Measurements from ENCODE around the gene NDUFB3.

The NDUFB3 gene

DNA sequence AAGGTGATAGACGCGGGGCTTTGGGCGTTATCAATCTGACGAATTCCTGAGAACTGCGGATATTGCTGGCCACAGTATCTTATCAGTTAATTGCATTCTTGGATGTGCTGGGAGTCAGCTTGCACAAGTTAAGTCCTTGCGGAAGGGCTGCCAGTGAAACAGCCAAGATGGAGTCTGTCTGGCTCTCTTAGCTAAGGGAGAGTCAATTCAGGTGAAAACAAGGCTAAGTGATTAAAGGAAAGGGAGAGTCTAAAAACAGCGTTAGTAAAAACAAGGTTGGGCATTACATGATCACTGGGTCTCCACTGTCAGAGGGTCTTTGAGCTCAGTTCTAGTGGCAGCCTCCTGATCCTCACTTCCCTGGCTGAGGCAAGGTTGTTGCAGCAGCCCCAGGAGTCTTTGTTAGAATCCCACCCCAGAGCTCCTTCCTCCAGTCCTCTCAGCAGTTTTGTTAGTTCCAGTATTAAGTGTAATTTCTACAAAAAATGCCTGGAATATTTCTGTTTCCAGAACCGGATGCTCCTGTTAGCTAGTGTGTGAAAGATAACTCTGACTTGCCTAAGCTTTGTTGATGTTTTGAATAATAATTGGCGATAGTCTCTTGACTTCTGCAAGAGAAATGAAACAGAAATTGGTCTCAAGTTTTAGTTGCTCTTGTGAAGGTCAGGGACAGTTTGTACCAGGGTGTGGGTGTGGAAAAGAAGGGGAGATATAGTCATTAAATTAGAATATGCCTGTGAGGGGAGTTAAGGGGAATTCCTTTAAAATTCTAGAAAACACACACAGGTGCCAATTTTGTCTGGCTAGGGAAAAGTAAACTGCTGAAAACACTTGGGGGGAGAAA is 54.7 kb downstream of the NDUFB3 start:
- H3K36me3 ChIP-seq (ENCODE audit: control insufficient read depth, insufficient read depth, low read length) = no peaks in the 10 kb centered on the region
- no peaks in the 10 kb centered on the region for H3K27me3 ChIP-seq (ENCODE audit: insufficient read depth, low read length, poor library complexity)
- H3K79me1 ChIP-seq (ENCODE audit: low read length) = no peaks in the 10 kb centered on the region
- H2AK5ac ChIP-seq (ENCODE audit: low read length) = no peak overlapping the region
- peak overlapping the region; percentile 90 for H2BK120ac ChIP-seq (ENCODE audit: low read depth, low read length)
- peak; percentile 95 for DNase-seq
- H3K23ac ChIP-seq (ENCODE audit: low read length) = no peak overlapping the region
- peak overlapping the region; percentile 8 for H3K9ac ChIP-seq (ENCODE audit: low read length)
- H3K4me3 ChIP-seq (ENCODE audit: low read length) = no peak overlapping the region
- no peak overlapping the region for H4K5ac ChIP-seq (ENCODE audit: low read length)
- peak overlapping the region; percentile 92 for H3K27ac ChIP-seq (ENCODE audit: low read depth, low read length)
- H3K4me2 ChIP-seq (ENCODE audit: low read length) = no peak overlapping the region
- H4K8ac ChIP-seq (ENCODE audit: low read depth, low read length) = no peak overlapping the region
- H2BK15ac ChIP-seq (replicated peaks; ENCODE audit: low read depth) = peak overlapping the region; percentile 61
- H3K4ac ChIP-seq (ENCODE audit: low read depth, low read length) = peak overlapping the region; percentile 84
- no CpG with 5 or more reads among the region's 9 CpGs for WGBS (ENCODE audit: extremely low coverage, insufficient coverage, low lambda C conversion rate)
- peak overlapping the region; percentile 79 for H3K56ac ChIP-seq (ENCODE audit: low read length)
- H3K4me1 ChIP-seq (ENCODE audit: control insufficient read depth, low read depth, low read length) = peaks cover 37% of the 10 kb centered on the region
- H3K79me2 ChIP-seq (ENCODE audit: control insufficient read depth, insufficient read depth, low read length) = no peaks in the 10 kb centered on the region
- H2BK5ac ChIP-seq (ENCODE audit: low read length) = peak overlapping the region; percentile 94
- H3K18ac ChIP-seq (ENCODE audit: low read length) = peak overlapping the region; percentile 99

DNA sequence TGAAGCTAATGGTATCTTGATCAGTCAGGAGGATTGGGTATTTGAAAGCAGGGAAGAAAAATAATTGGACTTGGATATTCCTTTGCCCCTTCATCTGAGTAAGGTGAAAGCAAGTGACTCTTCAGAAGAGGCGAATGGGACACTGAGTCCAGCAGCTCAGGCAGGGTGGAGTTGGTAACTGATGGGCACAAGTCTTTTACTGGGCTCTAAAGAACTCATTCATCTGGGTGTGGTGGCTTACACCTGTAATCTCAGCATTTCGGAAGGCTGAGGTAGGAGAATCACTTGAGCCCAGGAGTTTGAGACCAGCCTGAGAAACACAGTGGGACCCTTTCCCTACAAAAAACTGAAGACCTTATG is 55.3 kb downstream of the NDUFB3 start:
- peak overlapping the region; percentile 41 for H3K4ac ChIP-seq (ENCODE audit: low read depth, low read length)
- no peak overlapping the region for H2BK15ac ChIP-seq (replicated peaks; ENCODE audit: low read depth)
- no peak overlapping the region for H3K23ac ChIP-seq (ENCODE audit: low read length)
- H3K56ac ChIP-seq (ENCODE audit: low read length) = peak overlapping the region; percentile 79
- peak overlapping the region; percentile 94 for H2BK5ac ChIP-seq (ENCODE audit: low read length)
- H3K79me1 ChIP-seq (ENCODE audit: low read length) = no peaks in the 10 kb centered on the region
- H3K4me2 ChIP-seq (ENCODE audit: low read length) = no peak overlapping the region
- peak overlapping the region; percentile 99 for H3K18ac ChIP-seq (ENCODE audit: low read length)
- H3K27ac ChIP-seq (ENCODE audit: low read depth, low read length) = peak overlapping the region; percentile 92
- no peak for DNase-seq
- H3K36me3 ChIP-seq (ENCODE audit: control insufficient read depth, insufficient read depth, low read length) = no peaks in the 10 kb centered on the region
- no peaks in the 10 kb centered on the region for H3K79me2 ChIP-seq (ENCODE audit: control insufficient read depth, insufficient read depth, low read length)
- H4K8ac ChIP-seq (ENCODE audit: low read depth, low read length) = no peak overlapping the region
- no peak overlapping the region for H3K4me3 ChIP-seq (ENCODE audit: low read length)
- no peak overlapping the region for H3K9ac ChIP-seq (ENCODE audit: low read length)
- no peak overlapping the region for H4K5ac ChIP-seq (ENCODE audit: low read length)
- peaks cover 33% of the 10 kb centered on the region for H3K4me1 ChIP-seq (ENCODE audit: control insufficient read depth, low read depth, low read length)
- H2BK120ac ChIP-seq (ENCODE audit: low read depth, low read length) = peak overlapping the region; percentile 90
- no peaks in the 10 kb centered on the region for H3K27me3 ChIP-seq (ENCODE audit: insufficient read depth, low read length, poor library complexity)
- WGBS (ENCODE audit: extremely low coverage, insufficient coverage, low lambda C conversion rate) = no CpG with 5 or more reads among the region's 2 CpGs
- H2AK5ac ChIP-seq (ENCODE audit: low read length) = peak overlapping the region; percentile 72

DNA sequence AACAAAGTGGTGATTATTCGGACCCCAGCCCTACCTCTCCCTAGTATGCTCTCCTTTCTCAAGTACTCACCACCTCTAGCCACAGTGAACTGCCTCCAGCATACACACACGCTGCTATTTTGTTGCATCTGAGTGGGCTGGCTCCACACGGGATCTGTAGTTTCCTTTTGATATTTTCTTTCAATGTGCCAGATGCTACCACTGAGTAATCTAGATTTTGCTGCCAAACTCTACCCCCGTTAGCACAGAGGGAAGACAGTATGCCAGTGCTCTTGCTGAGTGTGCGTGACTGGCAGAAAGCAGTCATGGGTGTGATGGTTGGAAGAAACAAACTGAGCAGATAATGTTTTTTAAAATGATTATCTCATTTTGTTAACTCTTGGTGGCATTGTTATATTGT is 55.8 kb downstream of the NDUFB3 start:
- H3K18ac ChIP-seq (ENCODE audit: low read length) = peak overlapping the region; percentile 99
- DNase-seq = no peak
- no peak overlapping the region for H3K23ac ChIP-seq (ENCODE audit: low read length)
- no peaks in the 10 kb centered on the region for H3K79me1 ChIP-seq (ENCODE audit: low read length)
- H2BK5ac ChIP-seq (ENCODE audit: low read length) = peak overlapping the region; percentile 94
- H2AK5ac ChIP-seq (ENCODE audit: low read length) = peak overlapping the region; percentile 72
- no peaks in the 10 kb centered on the region for H3K27me3 ChIP-seq (ENCODE audit: insufficient read depth, low read length, poor library complexity)
- peak overlapping the region; percentile 99 for H3K4ac ChIP-seq (ENCODE audit: low read depth, low read length)
- peak overlapping the region; percentile 23 for H3K9ac ChIP-seq (ENCODE audit: low read length)
- H4K5ac ChIP-seq (ENCODE audit: low read length) = no peak overlapping the region
- H2BK15ac ChIP-seq (replicated peaks; ENCODE audit: low read depth) = no peak overlapping the region
- H2BK120ac ChIP-seq (ENCODE audit: low read depth, low read length) = peak overlapping the region; percentile 86
- no peak overlapping the region for H3K4me2 ChIP-seq (ENCODE audit: low read length)
- no CpG with 5 or more reads among the region's 5 CpGs for WGBS (ENCODE audit: extremely low coverage, insufficient coverage, low lambda C conversion rate)
- H3K27ac ChIP-seq (ENCODE audit: low read depth, low read length) = peak overlapping the region; percentile 92
- no peak overlapping the region for H3K4me3 ChIP-seq (ENCODE audit: low read length)
- H3K79me2 ChIP-seq (ENCODE audit: control insufficient read depth, insufficient read depth, low read length) = no peaks in the 10 kb centered on the region
- H3K36me3 ChIP-seq (ENCODE audit: control insufficient read depth, insufficient read depth, low read length) = no peaks in the 10 kb centered on the region
- H3K56ac ChIP-seq (ENCODE audit: low read length) = peak overlapping the region; percentile 79
- peaks cover 29% of the 10 kb centered on the region for H3K4me1 ChIP-seq (ENCODE audit: control insufficient read depth, low read depth, low read length)
- no peak overlapping the region for H4K8ac ChIP-seq (ENCODE audit: low read depth, low read length)

DNA sequence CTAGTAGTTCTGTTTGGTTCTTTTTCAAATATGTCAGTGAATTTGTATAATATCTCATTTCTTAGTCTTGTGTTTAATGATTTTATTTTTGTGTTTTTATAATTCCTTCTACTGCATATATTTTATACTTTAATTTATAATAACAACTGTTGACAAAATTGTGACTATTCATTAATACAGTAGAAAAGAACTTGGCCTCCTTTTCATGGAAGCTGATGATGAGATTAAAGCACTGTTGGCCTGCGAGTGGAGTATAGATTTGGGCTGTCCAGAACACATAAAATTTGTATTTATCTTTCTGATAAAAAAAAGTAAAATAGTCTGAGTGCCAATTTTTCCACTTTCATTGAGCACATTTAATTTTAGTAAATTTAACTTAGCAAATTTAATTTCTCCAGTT is 56.2 kb downstream of the NDUFB3 start:
- no peak overlapping the region for H3K23ac ChIP-seq (ENCODE audit: low read length)
- no peak overlapping the region for H3K4me2 ChIP-seq (ENCODE audit: low read length)
- no peaks in the 10 kb centered on the region for H3K36me3 ChIP-seq (ENCODE audit: control insufficient read depth, insufficient read depth, low read length)
- H3K4me3 ChIP-seq (ENCODE audit: low read length) = no peak overlapping the region
- H3K27ac ChIP-seq (ENCODE audit: low read depth, low read length) = no peak overlapping the region
- no peak overlapping the region for H4K5ac ChIP-seq (ENCODE audit: low read length)
- WGBS (ENCODE audit: extremely low coverage, insufficient coverage, low lambda C conversion rate) = no CpG with 5 or more reads among the region's 1 CpG
- no peaks in the 10 kb centered on the region for H3K27me3 ChIP-seq (ENCODE audit: insufficient read depth, low read length, poor library complexity)
- H2BK15ac ChIP-seq (replicated peaks; ENCODE audit: low read depth) = no peak overlapping the region
- H3K79me2 ChIP-seq (ENCODE audit: control insufficient read depth, insufficient read depth, low read length) = no peaks in the 10 kb centered on the region
- H3K9ac ChIP-seq (ENCODE audit: low read length) = no peak overlapping the region
- peaks cover 29% of the 10 kb centered on the region for H3K4me1 ChIP-seq (ENCODE audit: control insufficient read depth, low read depth, low read length)
- H3K4ac ChIP-seq (ENCODE audit: low read depth, low read length) = no peak overlapping the region
- no peaks in the 10 kb centered on the region for H3K79me1 ChIP-seq (ENCODE audit: low read length)
- H2BK5ac ChIP-seq (ENCODE audit: low read length) = no peak overlapping the region
- H2BK120ac ChIP-seq (ENCODE audit: low read depth, low read length) = no peak overlapping the region
- no peak overlapping the region for H3K56ac ChIP-seq (ENCODE audit: low read length)
- DNase-seq = no peak
- no peak overlapping the region for H4K8ac ChIP-seq (ENCODE audit: low read depth, low read length)
- no peak overlapping the region for H3K18ac ChIP-seq (ENCODE audit: low read length)
- no peak overlapping the region for H2AK5ac ChIP-seq (ENCODE audit: low read length)

DNA sequence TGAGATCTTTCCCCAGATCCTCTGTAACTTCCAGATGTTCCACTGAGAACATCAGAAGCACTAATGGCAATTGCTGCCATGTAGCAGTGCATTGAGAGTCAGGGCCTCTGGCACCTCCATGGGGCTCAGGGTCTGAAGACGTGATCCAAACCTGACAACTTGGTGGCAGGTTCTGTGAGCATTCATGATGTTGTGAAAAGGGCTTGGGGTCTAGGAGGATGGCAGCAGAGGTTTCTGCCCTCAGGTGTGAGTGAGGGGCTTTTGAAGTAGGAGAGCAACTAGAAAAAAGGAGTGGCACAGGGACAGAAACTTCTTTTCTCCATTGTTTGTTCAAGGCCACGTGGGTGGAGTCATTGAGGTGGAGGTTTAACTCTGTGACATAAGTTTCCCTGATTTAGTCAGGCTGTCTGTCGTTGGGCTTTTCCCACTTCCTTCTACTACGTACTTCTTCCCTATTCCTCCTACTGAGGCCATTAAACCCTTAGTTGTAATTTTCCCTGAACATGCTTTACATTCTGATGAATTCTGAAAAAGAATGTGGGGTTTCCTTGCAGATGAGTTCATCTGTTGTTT is 57.2 kb downstream of the NDUFB3 start:
- peak overlapping the region; percentile 45 for H3K56ac ChIP-seq (ENCODE audit: low read length)
- no peak overlapping the region for H3K23ac ChIP-seq (ENCODE audit: low read length)
- H3K4ac ChIP-seq (ENCODE audit: low read depth, low read length) = no peak overlapping the region
- no peaks in the 10 kb centered on the region for H3K79me1 ChIP-seq (ENCODE audit: low read length)
- peak overlapping the region; percentile 3 for H2BK120ac ChIP-seq (ENCODE audit: low read depth, low read length)
- peak overlapping the region; percentile 0 for H3K9ac ChIP-seq (ENCODE audit: low read length)
- H3K18ac ChIP-seq (ENCODE audit: low read length) = peak overlapping the region; percentile 82
- H3K36me3 ChIP-seq (ENCODE audit: control insufficient read depth, insufficient read depth, low read length) = no peaks in the 10 kb centered on the region
- no peak for DNase-seq
- peak overlapping the region; percentile 55 for H2BK5ac ChIP-seq (ENCODE audit: low read length)
- H3K79me2 ChIP-seq (ENCODE audit: control insufficient read depth, insufficient read depth, low read length) = no peaks in the 10 kb centered on the region
- no peak overlapping the region for H4K5ac ChIP-seq (ENCODE audit: low read length)
- WGBS (ENCODE audit: extremely low coverage, insufficient coverage, low lambda C conversion rate) = no CpG with 5 or more reads among the region's 4 CpGs
- no peak overlapping the region for H3K4me3 ChIP-seq (ENCODE audit: low read length)
- peak overlapping the region; percentile 16 for H2AK5ac ChIP-seq (ENCODE audit: low read length)
- no peaks in the 10 kb centered on the region for H3K27me3 ChIP-seq (ENCODE audit: insufficient read depth, low read length, poor library complexity)
- no peak overlapping the region for H3K4me2 ChIP-seq (ENCODE audit: low read length)
- H4K8ac ChIP-seq (ENCODE audit: low read depth, low read length) = no peak overlapping the region
- H2BK15ac ChIP-seq (replicated peaks; ENCODE audit: low read depth) = no peak overlapping the region
- H3K4me1 ChIP-seq (ENCODE audit: control insufficient read depth, low read depth, low read length) = peaks cover 25% of the 10 kb centered on the region
- H3K27ac ChIP-seq (ENCODE audit: low read depth, low read length) = peak overlapping the region; percentile 5

All from mesendoderm (in vitro differentiated cells).